H1 (cell line): ENCODE data around the gene CKAP5. TPM values are rescaled to one million over a fixed set of nuclear protein-coding genes. Genes with fewer than 3 reads are reported as not detected.

ENCODE experiments used
- BACH1 ChIP-seq: IDR thresholded peaks from 2 replicates; pipeline ENCODE4 v1.6.1; 2012; ENCODE audit warnings: low read length, improper control_type of control experiment
- GTF2F1 ChIP-seq: IDR thresholded peaks from 2 replicates; pipeline ENCODE4 v1.6.1; 2012; ENCODE audit warnings: low read depth, low read length, improper control_type of control experiment, borderline replicate concordance
- NANOG ChIP-seq: IDR thresholded peaks from 2 replicates; pipeline ENCODE4 v1.6.1; 2011; ENCODE audit warnings: low read length, low read depth, mild to moderate bottlenecking, inconsistent platforms; ENCODE audit not compliant: insufficient read depth, poor library complexity, severe bottlenecking
- SRF ChIP-seq: IDR thresholded peaks from 2 replicates; pipeline ENCODE4 v1.6.1; 2011; ENCODE audit warnings: mild to moderate bottlenecking, low read depth, low read length, moderate library complexity
- TAF1 ChIP-seq: IDR thresholded peaks from 2 replicates; pipeline ENCODE4 v1.6.1; 2011; ENCODE audit warnings: mild to moderate bottlenecking, low read depth, low read length
- polyA plus RNA-seq, 7 experiments: library from polyadenylated mRNA; depleted of rRNA in 3 of 7; stranded (reverse) in 5 of 7; unstranded in 2 of 7; fragments of >200 nt in 5 of 7; fragments of 200-250 nt in 2 of 7; gene quantifications; 1 replicate in 5 of 7; 2 replicates in 1 of 7; 4 replicates in 1 of 7; pipeline versions ENCODE4 v1.2.1 to v1.2.3, GENCODE V29; 2011 to 2013; ENCODE audit warnings: missing spikeins in 2 of 7, mixed read lengths in 2 of 7
- total RNA-seq: library from RNA; stranded (reverse); fragmentation: NEBNext Ultra II Directional; extraction: Animal tissue kit (Norgen Biotek cat#: 25700); gene quantifications from 2 replicates; pipeline ENCODE4 v1.2.1, GENCODE V29; 2021

Gene CKAP5
- total and polyA plus RNA-seq, 2 of the 8 experiments (the other 6 are each of a cell fraction or from before 2014, with no cell fraction given): 64.8 to 185 TPM

GRCh38 chr11:46845740-46846509 lies at the start of gene CKAP5 (continued):
- TF ChIP-seq TAF1 (peak; percentile 68), GTF2F1 (no peak), NANOG (no peak), BACH1 (peak; percentile 37; the same call in 1 of the 2 replicates), SRF (no peak)
